ENCODE results near the gene SGTB.

Gene SGTB

GRCh38 chr5:65760504-65761275, 38.8 kb upstream of the SGTB start:
- no peaks in the 10 kb centered on the region for H4K20me1 ChIP-seq (ENCODE audit: insufficient read depth, low read length)
- DNase-seq = peak; percentile 8
- peak; percentile 53; the same call in 1 of the 3 replicates for ATAC-seq (ENCODE audit: insufficient read depth, low read depth)

GRCh38 chr5:65758546-65759144, 36.7 kb upstream of the SGTB start:
- H3K9me3 ChIP-seq (ENCODE audit: insufficient read depth, low read length, severe bottlenecking) = no peaks in the 10 kb centered on the region
- no peak for ATAC-seq (ENCODE audit: insufficient read depth, low read depth)
- no peak overlapping the region for H3K27ac ChIP-seq (ENCODE audit: low read length)
- H3K4me1 ChIP-seq (ENCODE audit: insufficient read depth, low read length) = no peaks in the 10 kb centered on the region
- no peaks in the 10 kb centered on the region; the same call in 1 of the 2 replicates for H4K20me1 ChIP-seq (ENCODE audit: insufficient read depth, low read length)
- TF ChIP-seq CTCF (IDR thresholded peaks at IDR 0.05; ENCODE audit: borderline replicate concordance, extremely low read depth, low read length, poor library complexity, severe bottlenecking) (no peak), EZH2 (IDR thresholded peaks at IDR 0.05; ENCODE audit: borderline replicate concordance, low read depth, low read length, severe bottlenecking) (no peak)
- no peaks in the 10 kb centered on the region for H3K27me3 ChIP-seq (ENCODE audit: insufficient read depth, low read length, poor library complexity)
- no peak overlapping the region for H3K9ac ChIP-seq (ENCODE audit: low read depth, low read length)
- H3K36me3 ChIP-seq (ENCODE audit: insufficient read depth, low read length) = peaks cover 13% of the 10 kb centered on the region; the same call in 1 of the 2 replicates
- no peaks in the 10 kb centered on the region for H3K79me2 ChIP-seq (ENCODE audit: insufficient read depth, low read length)
- no peak overlapping the region for H3K4me3 ChIP-seq (ENCODE audit: low read depth in 1 of 2, low read length in 2 of 2)
- no peak for DNase-seq
- H2AFZ ChIP-seq (ENCODE audit: low read depth, low read length) = no peak overlapping the region
- H3K4me2 ChIP-seq (ENCODE audit: insufficient read depth, low read length) = no peak overlapping the region

More at GRCh38 chr5:65760504-65761275, 38.8 kb upstream of the SGTB start:
- no peak overlapping the region for H2AFZ ChIP-seq (ENCODE audit: low read depth, low read length)
- H3K4me2 ChIP-seq (ENCODE audit: insufficient read depth, low read length) = no peak overlapping the region
- no peaks in the 10 kb centered on the region for H3K9me3 ChIP-seq (ENCODE audit: insufficient read depth, low read length, severe bottlenecking)
- H3K4me3 ChIP-seq (ENCODE audit: low read depth in 1 of 2, low read length in 2 of 2) = no peak overlapping the region
- no peaks in the 10 kb centered on the region for H3K27me3 ChIP-seq (ENCODE audit: insufficient read depth, low read length, poor library complexity)
- no peak overlapping the region for H3K27ac ChIP-seq (ENCODE audit: low read length)
- TF ChIP-seq EZH2 (IDR thresholded peaks at IDR 0.05; ENCODE audit: borderline replicate concordance, low read depth, low read length, severe bottlenecking) (no peak), CTCF (IDR thresholded peaks at IDR 0.05; ENCODE audit: borderline replicate concordance, extremely low read depth, low read length, poor library complexity, severe bottlenecking) (peak; percentile 32)
- no peak overlapping the region for H3K9ac ChIP-seq (ENCODE audit: low read depth, low read length)
- H3K36me3 ChIP-seq (ENCODE audit: insufficient read depth, low read length) = peaks cover 13% of the 10 kb centered on the region; the same call in 1 of the 2 replicates
- H3K4me1 ChIP-seq (ENCODE audit: insufficient read depth, low read length) = no peaks in the 10 kb centered on the region
- no peaks in the 10 kb centered on the region for H3K79me2 ChIP-seq (ENCODE audit: insufficient read depth, low read length)

GRCh38 chr5:65753189-65753588, 31.3 kb upstream of the SGTB start:
- H3K9ac ChIP-seq (ENCODE audit: low read depth, low read length) = no peak overlapping the region
- no peak overlapping the region for H3K4me3 ChIP-seq (ENCODE audit: low read depth in 1 of 2, low read length in 2 of 2)
- TF ChIP-seq CTCF (IDR thresholded peaks at IDR 0.05; ENCODE audit: borderline replicate concordance, extremely low read depth, low read length, poor library complexity, severe bottlenecking) = no peak
- no peak for TF ChIP-seq EZH2 (IDR thresholded peaks at IDR 0.05; ENCODE audit: borderline replicate concordance, low read depth, low read length, severe bottlenecking)
- DNase-seq = no peak
- no peaks in the 10 kb centered on the region for H3K4me1 ChIP-seq (ENCODE audit: insufficient read depth, low read length)
- no peak for ATAC-seq (ENCODE audit: insufficient read depth, low read depth)
- H3K27ac ChIP-seq (ENCODE audit: low read length) = no peak overlapping the region
- H3K27me3 ChIP-seq (ENCODE audit: insufficient read depth, low read length, poor library complexity) = no peaks in the 10 kb centered on the region
- no peaks in the 10 kb centered on the region; the same call in 1 of the 2 replicates for H4K20me1 ChIP-seq (ENCODE audit: insufficient read depth, low read length)
- H3K4me2 ChIP-seq (ENCODE audit: insufficient read depth, low read length) = no peak overlapping the region
- no peaks in the 10 kb centered on the region for H3K36me3 ChIP-seq (ENCODE audit: insufficient read depth, low read length)
- H3K9me3 ChIP-seq (ENCODE audit: insufficient read depth, low read length, severe bottlenecking) = no peaks in the 10 kb centered on the region
- no peaks in the 10 kb centered on the region for H3K79me2 ChIP-seq (ENCODE audit: insufficient read depth, low read length)
- no peak overlapping the region for H2AFZ ChIP-seq (ENCODE audit: low read depth, low read length)

Measured in DND-41 (cell line).